Aorta (tissue), 5 donors: ENCODE measurements around the gene RIN3. TPM values are rescaled to one million over a fixed set of nuclear protein-coding genes. Genes with fewer than 3 reads are reported as not detected.
A peak's percentile ranks its signal among the peaks of the same experiment; 100 is the strongest.
"Not testable (repeated sequence)": the region's sequence is repeated elsewhere in the genome, so short reads cannot be mapped to it uniquely, and the experiment has no call there.

ENCODE experiments used
- ATAC-seq: fragments of 200-7000 bp; cut with Tn5 transposase; one replicate; pipeline ENCODE4 v1.9.1; 2022; ENCODE audit warnings: moderate library complexity; ENCODE audit not compliant: low FRiP score
- DNase-seq, 2 donors: peaks; one replicate each; pipeline ENCODE4 v3.0.0-alpha.2; 2020
- H3K27ac ChIP-seq, 2 donors: one replicate each; pipeline ENCODE4 v1.5.1; 2013; ENCODE audit warnings: low read length in 2 of 2, mild to moderate bottlenecking in 2 of 2, moderate library complexity in 2 of 2, control low read depth in 1 of 2, inconsistent platforms in 1 of 2, low read depth in 1 of 2
- H3K27me3 ChIP-seq, 2 donors: one replicate each; pipeline ENCODE4 v1.6.1; 2013; ENCODE audit warnings: control low read depth in 1 of 2, low read length in 1 of 2, mild to moderate bottlenecking in 1 of 2, moderate library complexity in 1 of 2; ENCODE audit not compliant: insufficient read depth in 2 of 2, control insufficient read depth in 1 of 2
- H3K36me3 ChIP-seq, 2 donors: one replicate each; pipeline ENCODE4 v1.6.1; 2013; ENCODE audit warnings: control low read depth in 1 of 2, low read length in 1 of 2, mild to moderate bottlenecking in 1 of 2; ENCODE audit not compliant: insufficient read depth in 2 of 2, control insufficient read depth in 1 of 2
- H3K4me1 ChIP-seq, 2 donors: one replicate each; pipeline ENCODE4 v1.6.1; 2013; ENCODE audit warnings: low read length in 2 of 2, control low read depth in 1 of 2, mild to moderate bottlenecking in 1 of 2, moderate library complexity in 1 of 2; ENCODE audit not compliant: insufficient read depth in 2 of 2, control insufficient read depth in 1 of 2
- H3K4me3 ChIP-seq, 2 donors: one replicate each; pipeline ENCODE4 v1.5.1; 2013; ENCODE audit warnings: low read length in 2 of 2, control low read depth in 1 of 2, mild to moderate bottlenecking in 1 of 2
- H3K9me3 ChIP-seq: one replicate; pipeline ENCODE4 v1.6.1; 2013; ENCODE audit warnings: mild to moderate bottlenecking, low read length; ENCODE audit not compliant: control insufficient read depth
- WGBS, 2 donors: extraction: QIAGEN DNeasy Blood & Tissue Kit; methylation state at CpG; one replicate each; pipeline ENCODE4 v1.1.7; 2013; 5-methylcytosine and 5-hydroxymethylcytosine counted together
- intact Hi-C, 2 donors: fragments of 100-400 bp; cut with DNase I; formaldehyde crosslinking; loops; one replicate each; pipeline versions ENCODE4 v1.14.2 to v1.15.0; 2022
- polyA plus RNA-seq, 2 donors: library from polyadenylated mRNA; stranded (reverse); fragments of 200-250 nt; gene quantifications; one replicate each; pipeline ENCODE4 v1.2.3, GENCODE V29; 2013
- total RNA-seq, 2 donors: library from RNA; stranded (reverse); fragmentation: NEBNext Ultra II Directional; extraction: Animal tissue kit (Norgen Biotek cat#: 25700); gene quantifications; one replicate each; pipeline ENCODE4 v1.2.1, GENCODE V29; 2021
- donor health status: healthy with polysubstance abuse.
- donor health status: Bipolar disorder and iron deficiency.
- donor health status: DM: no; HTN: no; CAD: no.
- donor health status: DM: no; HTN: no; CAD: no.
- donor health status: DM: yes; HTN: yes; CAD: no.

Gene RIN3
- total and polyA plus RNA-seq, 4 donors, result 10.5 to 53.8 (median 30.1) TPM

DNA sequence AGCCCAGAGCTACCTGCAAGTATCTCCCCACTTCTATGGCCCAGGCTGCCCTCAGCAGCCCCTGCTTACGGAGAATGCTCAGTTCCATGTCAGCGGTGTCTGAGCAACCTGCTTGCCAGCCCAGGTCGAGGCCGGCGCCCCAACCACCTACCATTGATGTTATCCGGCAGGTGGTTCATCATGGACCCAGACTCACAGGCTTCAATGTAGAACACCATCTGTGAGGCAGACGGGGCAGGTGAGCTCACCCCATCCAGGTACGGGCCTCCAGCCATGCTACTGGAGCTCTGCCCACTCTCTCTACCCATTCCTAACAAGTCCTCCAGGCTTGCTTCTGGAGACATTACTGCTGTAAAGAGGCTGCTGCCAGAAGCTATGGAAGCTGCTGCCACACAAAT is 199.1 kb downstream of the RIN3 start:
- Histone ChIP-seq H3K36me3 (peaks cover 1 to 2% of the 10 kb centered on the region in 2 donors), H3K4me3 (no peak overlapping the region), H3K27ac (no peak overlapping the region), H3K4me1 (no peaks in the 10 kb centered on the region), H3K9me3 (no peaks in the 10 kb centered on the region), H3K27me3 (no peaks in the 10 kb centered on the region)
- 92 to 95% methylated on average over 8 of the region's 8 CpGs for WGBS, 2 donors
- intact Hi-C loops, result no loop called here
- peak in 1 of 2 donors; percentile 41 for DNase-seq
- no peak for ATAC-seq

DNA sequence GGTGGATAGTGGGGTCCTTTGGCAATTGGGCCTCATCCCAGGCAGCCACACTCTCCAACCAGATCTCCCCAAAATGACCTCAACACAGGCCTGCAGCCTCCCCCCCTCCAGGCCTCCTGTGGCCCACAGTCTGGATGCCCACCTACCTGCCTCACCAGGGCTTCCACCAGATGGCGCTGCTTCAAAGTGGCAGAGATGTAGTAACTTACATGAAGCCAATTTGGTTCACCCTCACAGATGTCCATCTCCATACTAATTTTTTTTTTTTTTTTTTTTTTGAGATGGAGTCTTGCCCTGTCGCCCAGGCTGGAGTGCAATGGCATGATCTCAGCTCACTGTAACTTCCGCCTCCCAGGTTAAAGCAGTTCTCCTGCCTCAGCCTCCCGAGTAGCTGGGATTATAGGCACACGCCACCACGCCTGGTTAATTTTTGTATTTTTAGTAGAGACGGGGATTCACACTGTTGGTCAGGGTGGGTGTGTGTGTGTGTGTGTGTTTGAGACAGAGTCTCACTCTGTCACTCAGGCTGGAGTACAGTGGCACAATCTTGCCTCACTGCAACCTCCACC is 201.2 kb downstream of the RIN3 start:
- WGBS, 2 donors, result 74 to 79% methylated on average over 7 of the region's 7 CpGs
- ATAC-seq (peak; percentile 59), DNase-seq (peak; percentile 85 to 93)
- not testable (repeated sequence) for H3K4me3 ChIP-seq, H3K4me1 ChIP-seq, H3K27me3 ChIP-seq, H3K9me3 ChIP-seq, H3K36me3 ChIP-seq, H3K27ac ChIP-seq
- intact Hi-C loops, result loop anchor here (2.0 kb wide), 1 partner anchor 68 kb away; no protein-coding TSS in a partner anchor

DNA sequence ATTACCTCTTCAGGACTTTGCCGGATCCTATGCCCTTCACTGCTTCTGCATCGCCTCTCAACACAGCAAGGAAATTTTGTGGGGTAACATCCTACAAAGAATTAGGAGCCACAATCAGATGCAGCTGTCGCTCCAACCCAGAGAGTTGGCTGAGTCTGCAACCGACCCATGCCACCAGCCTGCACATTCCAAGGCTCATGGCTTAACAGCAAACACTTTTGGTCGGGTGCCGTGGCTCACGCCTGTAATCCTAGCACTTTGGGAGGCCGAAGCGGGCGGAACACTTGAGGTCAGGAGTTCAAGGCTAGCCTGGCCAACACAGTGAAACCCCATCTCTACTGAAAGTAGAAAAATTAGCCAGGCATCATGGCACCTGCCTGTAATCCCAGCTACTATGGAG is 202.6 kb downstream of the RIN3 start:
- H3K27me3 ChIP-seq, result no peaks in the 10 kb centered on the region
- no peak overlapping the region for H3K4me3 ChIP-seq
- H3K4me1 ChIP-seq, result peaks cover 0 to 4% of the 10 kb centered on the region in 2 donors
- ATAC-seq (no peak), DNase-seq (peak in 1 of 2 donors; percentile 36)
- peaks cover 0 to 2% of the 10 kb centered on the region in 2 donors for H3K36me3 ChIP-seq
- no peak overlapping the region for H3K27ac ChIP-seq
- intact Hi-C loops, result no loop called here
- no peaks in the 10 kb centered on the region for H3K9me3 ChIP-seq
- WGBS, 2 donors, result 94 to 95% methylated on average over 10 of the region's 10 CpGs

DNA sequence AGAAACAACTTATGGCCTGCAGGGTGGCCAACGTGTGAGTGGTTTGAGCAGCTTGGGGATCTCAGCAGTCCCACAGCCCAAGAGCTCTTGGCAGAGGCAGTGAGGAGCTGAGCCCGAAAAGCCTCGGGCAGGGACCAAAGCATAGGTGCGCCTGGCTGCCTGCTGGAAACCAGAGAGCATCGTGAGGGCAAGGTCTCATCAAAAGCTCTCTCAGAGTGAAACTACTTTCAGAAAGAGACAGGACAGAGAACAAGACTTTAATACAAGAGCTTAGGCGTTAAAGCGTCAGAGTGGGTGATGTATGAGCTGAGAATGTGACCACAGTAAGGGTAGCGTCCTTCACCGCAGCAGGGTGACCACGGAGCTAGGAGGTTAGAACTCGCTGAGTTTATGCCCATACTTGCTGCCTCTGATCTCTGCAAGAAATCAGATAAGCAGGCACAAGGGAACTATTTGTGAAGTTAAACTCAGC is 204.0 kb downstream of the RIN3 start:
- Histone ChIP-seq H3K27me3 (no peaks in the 10 kb centered on the region), H3K9me3 (no peaks in the 10 kb centered on the region), H3K36me3 (peaks cover 0 to 2% of the 10 kb centered on the region in 2 donors), H3K27ac (no peak overlapping the region), H3K4me1 (peaks cover 0 to 4% of the 10 kb centered on the region in 2 donors), H3K4me3 (no peak overlapping the region)
- intact Hi-C loops, result no loop called here
- WGBS, 2 donors, result 47 to 67% methylated on average over 11 of the region's 11 CpGs
- DNase-seq, result peak in 1 of 2 donors; percentile 43
- no peak for ATAC-seq

DNA sequence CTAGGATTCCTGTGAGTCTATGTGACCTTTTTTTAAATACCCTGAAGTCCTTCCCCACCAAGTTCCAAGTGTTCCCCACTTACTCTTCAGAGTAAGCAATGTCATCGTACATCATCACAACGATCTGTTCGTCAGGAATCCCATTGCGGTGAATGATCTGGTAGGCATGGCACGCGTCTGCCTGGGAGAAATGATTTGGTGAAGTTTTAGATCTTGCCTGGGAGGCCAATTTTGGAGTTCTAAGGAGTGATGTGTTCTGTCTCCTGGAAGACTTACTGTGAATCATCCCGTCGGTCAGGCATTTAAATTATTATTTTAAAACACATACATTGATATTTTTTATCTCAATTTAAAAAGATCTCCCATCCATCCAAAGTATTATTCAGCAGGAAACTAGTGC is 205.1 kb downstream of the RIN3 start:
- Histone ChIP-seq H3K4me3 (no peak overlapping the region), H3K36me3 (peaks cover 0 to 1% of the 10 kb centered on the region in 2 donors), H3K27ac (no peak overlapping the region), H3K27me3 (no peaks in the 10 kb centered on the region), H3K9me3 (no peaks in the 10 kb centered on the region), H3K4me1 (peaks cover 0 to 4% of the 10 kb centered on the region in 2 donors)
- ATAC-seq (no peak), DNase-seq (peak in 1 of 2 donors; percentile 3)
- WGBS, 2 donors, result 83 to 85% methylated on average over 8 of the region's 8 CpGs
- intact Hi-C loops, result no loop called here

DNA sequence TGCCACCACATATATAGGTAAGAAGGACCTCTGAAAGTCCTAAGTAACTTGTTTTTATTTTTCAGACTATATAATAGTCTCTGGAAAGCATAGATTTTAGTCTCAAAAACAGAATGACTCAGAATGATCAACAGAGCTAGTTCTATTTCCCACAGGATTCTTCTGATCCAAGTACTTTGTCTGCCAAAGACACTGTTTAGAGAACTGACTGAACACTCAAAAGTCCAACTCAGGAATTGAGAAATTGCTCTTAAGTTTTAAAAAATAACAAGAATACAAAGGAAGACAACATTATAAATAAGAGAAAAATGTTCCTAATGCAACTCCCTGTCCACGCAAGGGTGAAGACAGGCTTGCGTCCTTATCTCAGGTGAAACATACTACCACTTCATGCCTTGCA is 205.8 kb downstream of the RIN3 start:
- intact Hi-C loops, result no loop called here
- DNase-seq (no peak), ATAC-seq (peak; percentile 44)
- Histone ChIP-seq H3K4me3 (no peak overlapping the region), H3K27me3 (no peaks in the 10 kb centered on the region), H3K27ac (no peak overlapping the region), H3K36me3 (no peaks in the 10 kb centered on the region), H3K9me3 (no peaks in the 10 kb centered on the region), H3K4me1 (peaks cover 0 to 4% of the 10 kb centered on the region in 2 donors)
- 13 to 14% methylated on average over 2 of the region's 2 CpGs for WGBS, 2 donors

DNA sequence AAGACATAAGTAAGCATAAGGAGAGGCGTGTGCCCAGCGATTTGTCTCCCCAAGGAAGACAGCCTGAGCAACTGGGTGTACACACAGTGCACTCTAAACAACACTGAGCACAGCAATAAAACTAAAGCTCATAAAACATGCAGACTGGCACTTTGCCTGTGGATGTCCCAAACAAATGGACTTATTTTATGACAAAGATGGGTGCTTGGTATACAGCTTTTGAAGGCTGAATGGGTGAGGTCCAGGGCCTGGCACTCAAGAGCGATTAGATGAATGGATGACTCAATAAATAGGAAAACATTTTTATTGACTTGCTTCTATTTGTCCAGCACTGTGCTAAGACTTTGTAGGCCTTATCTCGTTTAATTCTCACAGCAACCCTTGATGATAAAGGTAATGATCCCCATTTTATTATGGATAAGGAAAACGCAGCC is 206.3 kb downstream of the RIN3 start:
- ATAC-seq (peak; percentile 62), DNase-seq (peak in 1 of 2 donors; percentile 44)
- intact Hi-C loops, result no loop called here
- Histone ChIP-seq H3K9me3 (no peaks in the 10 kb centered on the region), H3K4me1 (peaks cover 0 to 4% of the 10 kb centered on the region in 2 donors), H3K27ac (no peak overlapping the region), H3K36me3 (no peaks in the 10 kb centered on the region), H3K27me3 (no peaks in the 10 kb centered on the region), H3K4me3 (no peak overlapping the region)
- 14 to 16% methylated on average over 5 of the region's 5 CpGs for WGBS, 2 donors

DNA sequence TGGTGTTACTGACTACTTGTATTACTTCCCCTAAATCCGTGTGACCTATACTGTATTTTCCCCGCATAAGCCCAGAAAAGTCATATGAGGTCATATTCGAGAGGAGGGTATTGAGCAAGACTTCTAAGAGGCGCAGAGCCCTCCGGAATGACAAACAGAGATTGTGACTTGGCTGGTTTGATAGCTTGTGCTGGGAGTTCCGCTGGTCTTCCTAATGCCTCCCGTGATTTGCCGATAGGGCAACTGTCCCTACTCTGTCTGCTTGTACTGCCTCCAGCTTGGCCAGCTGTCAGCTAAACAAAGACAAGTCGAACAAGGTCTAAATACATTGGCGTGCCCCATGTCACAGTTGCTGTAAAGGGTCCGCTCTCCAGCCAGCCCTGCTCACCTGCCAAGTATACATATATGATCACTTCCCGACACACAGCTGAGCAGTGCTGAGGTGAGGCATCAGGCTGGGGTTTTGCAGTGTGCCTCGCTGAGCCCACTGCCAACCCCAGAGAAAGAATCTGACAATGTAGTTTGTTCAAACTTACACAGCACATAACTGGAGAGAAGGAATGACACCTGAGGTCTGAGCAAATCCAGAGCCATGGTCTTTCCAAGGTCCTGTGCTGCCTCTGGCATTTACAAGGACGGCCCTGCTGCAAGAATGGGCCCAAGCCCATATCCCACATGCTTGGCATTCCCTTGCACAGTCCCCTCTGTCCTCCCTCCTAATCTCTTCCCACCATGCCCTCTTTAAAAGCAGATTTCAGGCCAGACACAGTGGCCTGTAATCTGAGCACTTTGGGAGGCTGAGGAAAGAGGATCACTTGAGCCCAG is 211.1 kb downstream of the RIN3 start:
- no peak overlapping the region for H3K4me3 ChIP-seq
- H3K36me3 ChIP-seq, result no peaks in the 10 kb centered on the region
- H3K9me3 ChIP-seq, result no peaks in the 10 kb centered on the region
- H3K27me3 ChIP-seq, result no peaks in the 10 kb centered on the region
- 71 to 80% methylated on average over 14 of the region's 14 CpGs for WGBS, 2 donors
- intact Hi-C loops, result no loop called here
- peaks cover 0 to 3% of the 10 kb centered on the region in 2 donors for H3K4me1 ChIP-seq
- H3K27ac ChIP-seq, result no peak overlapping the region
- DNase-seq (peak in 1 of 2 donors; percentile 66), ATAC-seq (peak; percentile 4)
